GM13976 (cell line): Measurements from ENCODE around the gene ARPC5L.
A peak's percentile ranks its signal among the peaks of the same experiment; 100 is the strongest.

Experiments
- DNase-seq: peaks from one replicate; pipeline ENCODE4 v3.0.0; 2012; ENCODE audit warnings: low spot score
- in situ Hi-C: fragments of 300-500 bp; cut with MboI; formaldehyde crosslinking; loops from one replicate; pipeline ENCODE4 v1.12.0; 2022; ENCODE audit warnings: low sequenced_read_pairs, mixed read lengths, inconsistent platforms; ENCODE audit not compliant: unreplicated experiment
- TF ChIP-seq, protein P1 (sequence below): IDR thresholded peaks from 2 replicates; pipeline ENCODE4 v1.5.1; 2012; ENCODE audit warnings: borderline replicate concordance, mild to moderate bottlenecking; ENCODE audit not compliant: insufficient read depth; ENCODE audit errors: extremely low read depth, missing control alignments, control extremely low read depth

Gene ARPC5L

DNA sequence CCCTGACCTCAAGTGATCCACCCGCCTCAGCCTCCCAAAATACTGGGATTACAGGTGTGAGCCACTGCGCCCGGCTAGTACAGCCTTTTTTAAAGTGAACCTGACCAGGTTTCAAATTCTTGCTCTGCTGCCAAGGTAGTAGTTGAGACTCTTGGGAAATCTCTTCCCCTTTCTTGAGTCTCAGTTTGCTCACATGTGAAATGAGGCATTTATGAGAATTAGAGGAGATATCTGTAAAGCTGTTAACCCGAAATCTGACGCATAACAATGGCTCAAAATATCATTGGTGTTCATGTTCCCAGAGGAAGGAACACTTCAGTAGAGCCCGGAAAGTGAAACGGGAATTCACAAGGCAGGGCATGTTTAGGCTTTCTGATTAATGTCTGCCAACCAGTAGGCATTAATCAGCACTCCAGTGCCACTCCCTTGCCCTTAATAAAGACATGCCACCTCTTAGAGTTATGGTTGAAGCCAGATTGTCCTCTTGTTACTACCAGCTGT lies 1.5 kb downstream of the ARPC5L start:
- no peak for DNase-seq
- TF ChIP-seq, protein P1, sequence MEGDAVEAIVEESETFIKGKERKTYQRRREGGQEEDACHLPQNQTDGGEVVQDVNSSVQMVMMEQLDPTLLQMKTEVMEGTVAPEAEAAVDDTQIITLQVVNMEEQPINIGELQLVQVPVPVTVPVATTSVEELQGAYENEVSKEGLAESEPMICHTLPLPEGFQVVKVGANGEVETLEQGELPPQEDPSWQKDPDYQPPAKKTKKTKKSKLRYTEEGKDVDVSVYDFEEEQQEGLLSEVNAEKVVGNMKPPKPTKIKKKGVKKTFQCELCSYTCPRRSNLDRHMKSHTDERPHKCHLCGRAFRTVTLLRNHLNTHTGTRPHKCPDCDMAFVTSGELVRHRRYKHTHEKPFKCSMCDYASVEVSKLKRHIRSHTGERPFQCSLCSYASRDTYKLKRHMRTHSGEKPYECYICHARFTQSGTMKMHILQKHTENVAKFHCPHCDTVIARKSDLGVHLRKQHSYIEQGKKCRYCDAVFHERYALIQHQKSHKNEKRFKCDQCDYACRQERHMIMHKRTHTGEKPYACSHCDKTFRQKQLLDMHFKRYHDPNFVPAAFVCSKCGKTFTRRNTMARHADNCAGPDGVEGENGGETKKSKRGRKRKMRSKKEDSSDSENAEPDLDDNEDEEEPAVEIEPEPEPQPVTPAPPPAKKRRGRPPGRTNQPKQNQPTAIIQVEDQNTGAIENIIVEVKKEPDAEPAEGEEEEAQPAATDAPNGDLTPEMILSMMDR: no peak
- in situ Hi-C loops: loop anchor here (25.0 kb wide), 1 partner anchor 499 kb away; no protein-coding TSS in a partner anchor

DNA sequence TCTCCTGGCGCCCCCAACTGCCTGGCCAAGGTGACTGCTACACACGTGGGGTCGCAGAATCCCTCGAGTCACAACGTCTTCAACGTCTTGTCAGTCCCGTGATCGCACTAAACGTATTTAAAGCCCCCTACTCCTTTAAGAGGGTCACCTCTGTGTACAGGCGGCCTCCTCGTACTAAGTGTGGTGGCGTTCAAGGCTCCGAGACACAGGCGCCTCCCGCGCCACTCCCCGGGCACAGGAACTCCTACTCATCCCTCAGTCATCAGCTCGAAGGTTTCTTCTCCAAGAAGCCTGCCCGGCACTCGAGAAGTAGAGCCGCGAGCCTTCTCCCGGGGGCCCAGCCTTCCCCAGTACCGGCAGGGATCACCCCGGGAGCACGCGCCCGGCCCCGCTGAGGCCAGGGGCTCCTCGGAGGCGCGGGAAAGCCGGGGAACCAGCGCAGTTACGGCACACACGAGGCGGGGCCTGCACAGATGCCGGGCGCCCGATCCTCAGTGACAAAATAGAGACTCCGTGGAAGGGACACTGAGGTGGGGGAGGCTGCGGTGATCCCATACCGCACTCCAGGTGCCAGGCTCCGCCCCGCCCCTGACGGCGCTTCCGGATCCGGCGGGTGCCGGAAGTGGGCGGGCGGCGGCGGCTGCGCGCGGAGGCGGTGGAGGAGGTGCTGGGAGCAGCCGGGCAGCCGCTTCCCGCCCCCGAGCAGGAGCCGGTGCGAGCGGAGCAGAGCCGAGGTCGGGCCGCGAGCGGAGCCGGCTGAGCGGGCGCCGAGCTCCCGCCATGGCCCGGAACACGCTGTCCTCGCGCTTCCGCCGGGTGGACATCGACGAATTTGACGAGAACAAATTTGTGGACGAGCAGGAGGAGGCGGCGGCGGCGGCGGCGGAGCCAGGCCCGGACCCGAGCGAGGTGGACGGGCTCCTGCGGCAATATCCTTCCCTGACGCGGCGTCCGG lies 6.9 kb downstream of the ARPC5L start:
- in situ Hi-C loops: loop anchor here (25.0 kb wide), 1 partner anchor 494 kb away; no protein-coding TSS in a partner anchor
- peak; percentile 95 for DNase-seq
- TF ChIP-seq, protein P1: no peak

DNA sequence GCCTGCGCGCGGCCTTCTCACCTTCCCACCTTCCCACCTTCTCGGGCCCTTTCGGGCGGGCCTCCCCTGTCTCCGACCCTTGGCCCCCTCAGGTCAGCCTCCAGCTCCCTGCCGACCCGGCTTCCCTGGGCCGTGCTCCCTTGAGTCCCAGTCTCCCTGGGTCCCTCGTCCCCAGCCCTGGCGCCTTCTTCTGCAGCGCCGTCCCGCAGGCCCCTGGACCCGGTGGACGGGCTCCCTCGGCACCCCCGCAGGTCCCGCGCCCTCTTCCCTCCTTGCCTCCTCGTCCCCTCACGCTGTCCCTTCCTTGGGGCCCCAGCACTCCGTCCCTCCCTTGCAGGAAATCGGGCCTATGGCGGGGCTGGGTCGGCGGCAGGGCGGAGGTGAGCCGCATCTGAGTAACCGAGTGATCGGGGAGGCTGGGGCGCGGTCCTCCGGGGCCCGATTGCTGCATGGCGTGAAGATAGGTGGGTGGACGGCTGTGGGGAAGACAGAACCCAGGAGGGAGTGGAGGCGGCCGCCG lies 7.6 kb downstream of the ARPC5L start:
- TF ChIP-seq, protein P1: no peak
- no peak for DNase-seq
- in situ Hi-C loops: loop anchor here (25.0 kb wide), 1 partner anchor 493 kb away; no protein-coding TSS in a partner anchor

DNA sequence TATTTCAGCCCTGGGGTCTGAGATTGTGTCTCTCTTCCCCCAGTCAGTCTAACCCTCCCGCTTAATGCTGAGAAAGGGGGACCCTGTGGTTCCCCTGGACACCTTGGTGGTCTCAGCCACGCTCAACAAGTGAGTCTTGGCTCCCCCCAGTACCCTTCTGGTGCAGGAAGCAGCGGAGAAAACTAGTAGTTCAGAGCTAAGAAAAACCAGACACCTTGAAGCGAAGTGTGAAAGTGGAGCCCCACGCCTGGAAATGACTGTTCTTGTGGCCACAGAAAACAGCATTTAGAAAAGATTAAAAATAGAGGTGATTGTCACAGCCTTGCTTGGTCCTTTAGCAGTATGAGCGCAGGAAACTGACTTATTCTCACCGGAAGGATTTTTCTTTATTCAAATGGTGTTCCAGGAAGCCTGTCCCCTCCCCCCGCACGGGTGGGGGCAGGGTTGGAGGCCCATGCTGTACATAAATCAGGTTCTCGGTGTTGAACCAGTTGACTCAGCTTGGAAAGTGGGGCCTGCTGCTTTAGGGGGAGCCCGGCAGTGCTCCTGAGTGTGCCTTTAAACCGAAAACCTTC lies 8.1 kb downstream of the ARPC5L start:
- in situ Hi-C loops: loop anchor here (25.0 kb wide), 1 partner anchor 492 kb away; no protein-coding TSS in a partner anchor
- TF ChIP-seq, protein P1: no peak

DNA sequence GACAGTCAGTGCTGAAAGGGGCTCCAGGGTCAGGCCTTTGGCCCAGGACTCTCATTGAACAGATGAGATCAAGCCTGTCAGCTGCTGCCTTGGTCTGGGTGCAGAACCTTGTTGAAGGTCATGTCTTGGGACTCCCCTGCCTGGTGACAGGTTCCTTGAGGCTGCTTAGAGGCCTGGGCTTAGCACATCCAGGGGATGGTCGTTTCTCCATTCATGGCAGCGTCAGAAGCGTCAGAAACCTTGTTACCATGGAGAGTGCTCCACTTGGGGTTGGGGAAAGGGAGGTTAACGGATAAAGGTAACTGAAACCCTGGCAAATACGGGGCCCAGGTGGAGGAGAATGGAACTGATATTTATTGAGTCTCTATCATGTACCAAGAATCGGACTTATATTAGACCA lies 8.8 kb downstream of the ARPC5L start:
- no peak for DNase-seq
- in situ Hi-C loops: loop anchor here (25.0 kb wide), 1 partner anchor 492 kb away; no protein-coding TSS in a partner anchor
- TF ChIP-seq, protein P1: no peak

More for the DNA sequence above, 8.1 kb downstream of the ARPC5L start:
- peak; percentile 70 for DNase-seq

DNA sequence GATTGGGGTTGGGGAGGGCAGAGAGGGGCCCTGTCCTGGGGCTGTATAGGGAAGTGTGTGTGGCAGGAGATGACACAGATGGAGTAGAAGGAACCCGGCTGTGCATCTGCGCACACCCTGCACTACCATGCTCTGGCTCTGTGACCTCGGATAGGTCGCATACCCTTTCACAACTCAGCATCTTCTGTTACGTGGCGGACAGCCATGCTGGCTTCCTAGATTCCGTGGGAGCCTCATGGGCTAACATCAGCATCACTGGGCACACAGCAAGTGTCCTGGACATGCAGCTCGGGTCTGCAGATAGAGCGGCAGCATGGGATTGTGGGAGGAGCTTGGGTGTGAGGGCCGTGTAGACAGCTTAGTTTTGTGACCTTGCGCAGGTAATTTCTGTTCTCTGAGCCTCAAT lies 9.2 kb downstream of the ARPC5L start:
- in situ Hi-C loops: loop anchor here (25.0 kb wide), 1 partner anchor 491 kb away; no protein-coding TSS in a partner anchor
- TF ChIP-seq, protein P1: no peak
- no peak for DNase-seq
